Measurements from ENCODE around the gene FARS2.
A peak's percentile ranks its signal among the peaks of the same experiment; 100 is the strongest.

FARS2 gene

DNA sequence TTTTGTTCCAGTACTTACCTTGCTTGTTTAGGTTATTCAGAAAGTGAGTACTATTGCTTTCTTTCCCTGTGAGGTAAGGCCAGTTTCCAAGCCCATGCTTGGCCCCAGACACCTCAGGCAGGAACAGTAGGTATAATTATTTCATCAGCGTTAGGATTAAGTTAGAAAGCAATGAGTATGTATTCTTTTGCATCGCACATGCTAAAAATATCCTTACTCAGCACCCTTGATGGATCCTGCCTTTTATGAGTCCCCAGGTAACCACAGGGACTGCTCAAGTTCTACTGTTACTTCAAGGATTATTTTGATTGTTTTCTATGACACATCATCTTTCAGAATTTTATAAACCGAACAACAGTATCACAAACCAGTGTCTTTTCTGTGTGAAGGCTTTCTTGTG lies 128.9 kb downstream of the FARS2 start:
- H3K4me3 ChIP-seq (replicated peaks; ENCODE audit: low read depth, low read length): no peak overlapping the region
- TF ChIP-seq, protein P1, sequence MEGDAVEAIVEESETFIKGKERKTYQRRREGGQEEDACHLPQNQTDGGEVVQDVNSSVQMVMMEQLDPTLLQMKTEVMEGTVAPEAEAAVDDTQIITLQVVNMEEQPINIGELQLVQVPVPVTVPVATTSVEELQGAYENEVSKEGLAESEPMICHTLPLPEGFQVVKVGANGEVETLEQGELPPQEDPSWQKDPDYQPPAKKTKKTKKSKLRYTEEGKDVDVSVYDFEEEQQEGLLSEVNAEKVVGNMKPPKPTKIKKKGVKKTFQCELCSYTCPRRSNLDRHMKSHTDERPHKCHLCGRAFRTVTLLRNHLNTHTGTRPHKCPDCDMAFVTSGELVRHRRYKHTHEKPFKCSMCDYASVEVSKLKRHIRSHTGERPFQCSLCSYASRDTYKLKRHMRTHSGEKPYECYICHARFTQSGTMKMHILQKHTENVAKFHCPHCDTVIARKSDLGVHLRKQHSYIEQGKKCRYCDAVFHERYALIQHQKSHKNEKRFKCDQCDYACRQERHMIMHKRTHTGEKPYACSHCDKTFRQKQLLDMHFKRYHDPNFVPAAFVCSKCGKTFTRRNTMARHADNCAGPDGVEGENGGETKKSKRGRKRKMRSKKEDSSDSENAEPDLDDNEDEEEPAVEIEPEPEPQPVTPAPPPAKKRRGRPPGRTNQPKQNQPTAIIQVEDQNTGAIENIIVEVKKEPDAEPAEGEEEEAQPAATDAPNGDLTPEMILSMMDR (IDR thresholded peaks at IDR 0.05; ENCODE audit: low read length, missing control alignments): no peak
- no peak for DNase-seq (ENCODE audit: low read depth)

DNA sequence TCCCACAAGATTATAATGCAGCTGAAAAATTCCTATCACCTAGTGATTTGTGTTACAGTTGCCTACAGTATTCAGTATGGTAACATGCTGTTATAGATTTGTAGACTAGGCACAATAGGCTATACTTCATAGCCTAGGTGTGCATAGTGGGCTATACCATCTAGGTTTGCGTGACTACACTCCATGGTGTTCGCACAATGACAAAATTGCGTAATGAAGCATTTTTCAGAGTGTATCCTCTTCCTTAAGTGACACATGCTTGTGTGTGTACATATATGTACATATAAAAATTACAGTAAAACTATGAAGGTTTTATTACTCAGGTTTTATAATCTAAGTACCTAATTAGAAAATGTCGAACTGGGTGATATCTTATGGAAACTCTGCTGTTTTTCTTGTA lies 133.0 kb downstream of the FARS2 start:
- TF ChIP-seq, protein P1 (IDR thresholded peaks at IDR 0.05; ENCODE audit: low read length, missing control alignments): no peak
- DNase-seq (ENCODE audit: low read depth): no peak

DNA sequence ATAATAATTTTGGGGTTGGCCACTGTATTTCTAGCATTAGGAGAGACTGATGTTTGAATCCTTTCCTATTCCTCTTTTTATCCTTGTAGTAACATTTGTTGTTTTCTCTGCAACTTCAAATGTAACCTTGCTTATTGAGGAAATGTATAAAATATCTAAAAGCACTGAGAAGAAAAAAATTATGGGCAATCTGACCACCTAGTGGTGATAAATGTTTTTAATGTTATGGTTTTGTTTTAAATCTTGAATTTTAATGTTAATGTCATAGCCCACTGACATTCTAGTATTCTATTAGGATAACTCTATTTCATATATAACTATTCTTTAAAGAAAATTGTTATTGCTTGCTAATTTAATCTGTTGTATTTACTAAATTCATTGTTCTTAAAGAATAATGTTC lies 134.4 kb downstream of the FARS2 start:
- no peak for DNase-seq (ENCODE audit: low read depth)

More for the DNA sequence above, 133.0 kb downstream of the FARS2 start:
- H3K4me3 ChIP-seq (replicated peaks; ENCODE audit: low read depth, low read length): no peak overlapping the region

DNA sequence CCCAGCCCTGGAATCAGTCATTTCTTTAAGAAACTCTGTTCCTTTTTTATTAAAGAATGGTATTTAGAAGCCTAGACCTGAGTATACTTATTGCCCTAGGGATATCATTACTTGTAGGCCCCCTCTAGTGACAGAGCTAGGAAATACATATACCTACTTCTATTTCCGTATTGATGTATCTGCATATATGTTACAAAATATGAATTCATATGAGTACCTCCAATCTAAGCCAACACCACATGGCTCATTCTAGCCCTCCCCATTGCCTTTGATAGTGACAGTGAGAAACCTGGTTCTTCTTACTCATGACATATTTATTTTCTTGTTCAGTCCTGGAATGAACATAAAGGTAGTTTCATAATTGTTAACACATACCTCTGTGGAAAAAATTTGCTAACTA lies 137.2 kb downstream of the FARS2 start:
- TF ChIP-seq, protein P1 (IDR thresholded peaks at IDR 0.05; ENCODE audit: low read length, missing control alignments): peak; percentile 62
- DNase-seq (ENCODE audit: low read depth): peak; percentile 74
- no peak overlapping the region for H3K4me3 ChIP-seq (replicated peaks; ENCODE audit: low read depth, low read length)

More for the DNA sequence above, 134.4 kb downstream of the FARS2 start:
- TF ChIP-seq, protein P1 (IDR thresholded peaks at IDR 0.05; ENCODE audit: low read length, missing control alignments): peak; percentile 3
- H3K4me3 ChIP-seq (replicated peaks; ENCODE audit: low read depth, low read length): no peak overlapping the region

DNA sequence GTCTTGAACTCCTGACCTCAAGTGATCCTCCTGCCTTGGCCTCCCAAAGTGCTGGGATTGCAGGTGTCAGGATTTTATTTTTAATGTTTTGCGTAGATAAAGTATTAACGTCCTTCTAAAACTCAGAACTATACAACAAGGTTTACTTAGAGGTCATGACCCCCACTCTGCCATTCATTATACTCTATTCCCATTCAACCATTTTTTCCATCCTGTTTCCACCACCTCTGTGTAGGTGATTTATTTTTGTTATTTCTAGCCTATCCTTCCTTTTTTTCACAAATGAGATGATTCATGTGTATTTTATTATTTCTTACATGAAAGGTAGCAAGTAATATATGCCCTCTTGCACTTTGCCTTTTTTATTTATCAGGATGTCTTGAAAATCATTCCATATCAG lies 138.1 kb downstream of the FARS2 start:
- H3K4me3 ChIP-seq (replicated peaks; ENCODE audit: low read depth, low read length): no peak overlapping the region
- TF ChIP-seq, protein P1 (IDR thresholded peaks at IDR 0.05; ENCODE audit: low read length, missing control alignments): no peak
- DNase-seq (ENCODE audit: low read depth): no peak

DNA sequence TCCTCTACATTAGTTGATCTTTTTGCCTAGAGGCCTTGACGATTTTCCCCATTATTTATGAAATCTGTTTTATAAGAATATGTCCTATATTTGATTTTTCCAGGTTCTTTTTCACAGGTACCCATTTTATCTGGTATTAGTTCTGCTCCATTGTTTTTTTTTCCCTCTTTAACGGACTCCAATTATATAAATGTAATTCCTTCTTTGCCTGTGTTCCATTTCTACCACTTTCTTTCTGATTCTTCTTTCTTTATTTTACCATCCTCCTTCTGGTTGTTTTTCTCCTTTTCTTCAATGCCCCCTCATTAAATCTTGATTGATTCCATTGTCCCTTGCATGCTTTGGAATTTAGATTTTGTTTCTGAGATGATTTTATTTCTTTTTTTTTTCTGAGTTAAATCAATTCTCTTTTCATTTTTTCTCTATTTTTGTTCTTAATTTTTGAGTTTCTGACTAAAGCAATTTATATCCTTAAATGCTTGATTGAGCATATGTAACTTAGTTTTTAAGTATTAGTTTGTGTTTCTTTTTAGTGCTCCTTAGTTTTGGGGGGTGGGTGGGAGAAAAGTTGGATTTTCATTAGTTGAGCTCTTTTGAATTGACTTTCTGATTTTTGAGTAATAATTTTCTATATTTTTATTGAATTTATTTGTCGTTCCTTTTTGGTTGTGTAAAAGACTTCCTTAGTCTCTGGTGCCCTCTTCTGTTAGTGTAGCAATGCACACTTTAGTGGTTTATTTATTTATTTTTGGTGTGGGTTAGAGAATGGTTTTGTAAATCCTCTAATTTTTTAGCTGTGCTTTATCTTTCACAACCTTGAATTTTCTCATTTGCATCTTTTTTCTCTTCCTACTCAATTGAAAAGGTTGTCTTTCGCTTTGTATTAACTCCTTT lies 140.8 kb downstream of the FARS2 start:
- no peak overlapping the region for H3K4me3 ChIP-seq (replicated peaks; ENCODE audit: low read depth, low read length)
- DNase-seq (ENCODE audit: low read depth): peak; percentile 64
- TF ChIP-seq, protein P1 (IDR thresholded peaks at IDR 0.05; ENCODE audit: low read length, missing control alignments): peak; percentile 65

All from fibroblast of pulmonary artery (primary cell).